Suprapubic skin (tissue), 4 donors: ENCODE measurements around the gene NVL.

Experiments used
- EP300 ChIP-seq: sonication (generic); formaldehyde crosslinking; IDR thresholded peaks from one replicate; pipeline ENCODE4 v1.6.1; 2017; ENCODE audit warnings: antibody characterized with exemption
- POLR2A ChIP-seq, 2 donors: fragments of 450-650 bp; IDR thresholded peaks; one replicate each; pipeline ENCODE4 v1.6.1; 2017; ENCODE audit warnings: antibody characterized with exemption in 2 of 2, mild to moderate bottlenecking in 2 of 2, moderate library complexity in 2 of 2
- POLR2AphosphoS5 ChIP-seq, 3 donors: sonication (generic); formaldehyde crosslinking; IDR thresholded peaks; one replicate each; pipeline ENCODE4 v1.6.1; 2017; ENCODE audit warnings: antibody characterized with exemption in 3 of 3
- TF ChIP-seq, protein P1 (sequence below), 2 donors: fragments of 200-600 bp in 1 of 2; fragments of 450-650 bp in 1 of 2; sonication (generic) in 1 of 2; IDR thresholded peaks; one replicate each; pipeline ENCODE4 v1.5.1; 2016 to 2019; ENCODE audit warnings: antibody characterized with exemption in 2 of 2, mild to moderate bottlenecking in 1 of 2, moderate library complexity in 1 of 2

DNA sequence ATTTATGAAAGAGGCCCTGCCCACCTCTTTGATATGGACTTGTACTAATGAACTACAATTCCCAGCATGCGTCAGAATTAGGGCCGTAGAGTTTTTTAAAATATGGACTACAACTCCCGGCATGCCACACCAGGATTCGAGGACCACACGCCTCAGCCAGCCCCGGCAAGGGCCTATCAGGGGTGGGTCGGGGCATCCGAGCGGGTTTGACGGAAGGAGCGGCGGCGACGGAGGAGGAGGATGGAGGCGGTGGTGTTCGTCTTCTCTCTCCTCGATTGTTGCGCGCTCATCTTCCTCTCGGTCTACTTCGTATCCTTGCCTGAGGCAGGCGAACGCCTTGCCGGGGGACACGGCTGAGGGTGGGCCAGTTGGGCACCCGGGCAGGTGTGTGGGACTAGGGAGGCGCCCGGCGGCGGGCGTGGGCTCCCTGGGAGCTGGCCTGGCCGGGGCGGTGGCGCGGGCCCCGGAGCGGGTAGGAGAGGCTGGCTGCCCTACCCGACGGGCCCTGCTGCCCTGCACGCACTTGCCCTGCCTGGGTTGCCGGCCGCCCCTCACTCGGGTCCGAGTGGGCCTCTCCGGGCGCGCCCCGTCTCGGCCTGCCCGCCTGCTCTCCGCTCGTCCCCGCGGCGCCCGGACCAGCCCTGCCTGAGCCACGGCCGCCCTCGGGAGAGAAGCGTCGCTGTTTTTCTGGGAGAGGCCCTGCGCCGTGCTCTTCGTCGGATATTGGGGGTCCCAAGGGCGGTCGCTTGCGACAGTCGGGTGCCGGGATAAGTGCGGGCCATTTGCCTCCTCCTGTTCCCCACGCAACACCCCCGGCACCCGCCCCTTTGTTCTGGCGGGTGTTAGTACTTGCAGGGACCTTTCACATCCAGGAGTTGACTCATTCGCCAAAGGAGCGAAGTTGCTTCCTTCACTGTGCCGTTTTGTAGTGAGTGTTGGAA is 27.0 kb upstream of the NVL start, which contains the start of gene CNIH4:
- TF ChIP-seq POLR2A (IDR thresholded peaks at IDR 0.05) (peak in 1 of 2 donors; percentile 81), EP300 (no peak), POLR2AphosphoS5 (IDR thresholded peaks at IDR 0.05) (peak in 2 of 3 donors; percentile 71 to 84)
- TF ChIP-seq, protein P1, sequence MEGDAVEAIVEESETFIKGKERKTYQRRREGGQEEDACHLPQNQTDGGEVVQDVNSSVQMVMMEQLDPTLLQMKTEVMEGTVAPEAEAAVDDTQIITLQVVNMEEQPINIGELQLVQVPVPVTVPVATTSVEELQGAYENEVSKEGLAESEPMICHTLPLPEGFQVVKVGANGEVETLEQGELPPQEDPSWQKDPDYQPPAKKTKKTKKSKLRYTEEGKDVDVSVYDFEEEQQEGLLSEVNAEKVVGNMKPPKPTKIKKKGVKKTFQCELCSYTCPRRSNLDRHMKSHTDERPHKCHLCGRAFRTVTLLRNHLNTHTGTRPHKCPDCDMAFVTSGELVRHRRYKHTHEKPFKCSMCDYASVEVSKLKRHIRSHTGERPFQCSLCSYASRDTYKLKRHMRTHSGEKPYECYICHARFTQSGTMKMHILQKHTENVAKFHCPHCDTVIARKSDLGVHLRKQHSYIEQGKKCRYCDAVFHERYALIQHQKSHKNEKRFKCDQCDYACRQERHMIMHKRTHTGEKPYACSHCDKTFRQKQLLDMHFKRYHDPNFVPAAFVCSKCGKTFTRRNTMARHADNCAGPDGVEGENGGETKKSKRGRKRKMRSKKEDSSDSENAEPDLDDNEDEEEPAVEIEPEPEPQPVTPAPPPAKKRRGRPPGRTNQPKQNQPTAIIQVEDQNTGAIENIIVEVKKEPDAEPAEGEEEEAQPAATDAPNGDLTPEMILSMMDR (IDR thresholded peaks at IDR 0.05), result no peak
